Upper lobe of left lung (tissue), 6 donors: ENCODE results near the gene ZNF234. TPM values are rescaled to one million over a fixed set of nuclear protein-coding genes. Genes with fewer than 3 reads are reported as not detected.
"Not testable (repeated sequence)": the region's sequence is repeated elsewhere in the genome, so short reads cannot be mapped to it uniquely, and the experiment has no call there.

ENCODE experiments used
- ATAC-seq, 2 donors: fragments of 200-7000 bp; cut with Tn5 transposase; one replicate each; pipeline ENCODE4 v1.9.1; 2022; ENCODE audit warnings: mild to moderate bottlenecking in 2 of 2, moderate library complexity in 2 of 2; ENCODE audit not compliant: low FRiP score in 2 of 2
- DNase-seq, 2 donors: peaks; one replicate each; pipeline ENCODE4 v3.0.0-alpha.2; 2019 to 2020
- H3K27ac ChIP-seq, 4 donors: fragments of 200-600 bp; sonication (generic); one replicate each; pipeline ENCODE4 v1.5.1; 2016 to 2019
- H3K27me3 ChIP-seq, 4 donors: fragments of 200-600 bp; sonication (generic); one replicate each; pipeline ENCODE4 v1.5.1; 2017 to 2019
- H3K36me3 ChIP-seq, 4 donors: fragments of 200-600 bp; sonication (generic); one replicate each; pipeline ENCODE4 v1.5.1; 2016 to 2019
- H3K4me1 ChIP-seq, 4 donors: fragments of 200-600 bp; sonication (generic); one replicate each; pipeline ENCODE4 v1.5.1; 2018 to 2019
- H3K4me3 ChIP-seq, 4 donors: fragments of 200-600 bp; sonication (generic); one replicate each; pipeline ENCODE4 v1.5.1; 2017 to 2019; ENCODE audit warnings: mild to moderate bottlenecking in 2 of 4, moderate library complexity in 1 of 4
- H3K9me3 ChIP-seq, 4 donors: fragments of 200-600 bp; sonication (generic); one replicate each; pipeline ENCODE4 v1.5.1; 2018 to 2019
- CTCF ChIP-seq, 6 experiments: fragments of 450-650 bp in 4 of 6; fragments of 200-600 bp in 2 of 6; sonication (generic) in 2 of 6; IDR thresholded peaks; one replicate each; pipeline ENCODE4 v1.5.1; 2016 to 2019; ENCODE audit warnings: antibody characterized with exemption in 6 of 6
- EP300 ChIP-seq, 4 donors: sonication (generic); formaldehyde crosslinking; IDR thresholded peaks; one replicate each; pipeline ENCODE4 v1.5.1; 2017; ENCODE audit warnings: antibody characterized with exemption in 4 of 4, control low read depth in 2 of 4
- POLR2A ChIP-seq, 4 donors: fragments of 450-650 bp; IDR thresholded peaks; one replicate each; pipeline ENCODE4 v1.5.1; 2016 to 2017; ENCODE audit warnings: antibody characterized with exemption in 4 of 4, mild to moderate bottlenecking in 2 of 4
- POLR2AphosphoS5 ChIP-seq, 2 donors: sonication (generic); formaldehyde crosslinking; IDR thresholded peaks; one replicate each; pipeline ENCODE4 v1.5.1; 2017; ENCODE audit warnings: antibody characterized with exemption in 2 of 2
- WGBS, 2 donors: methylation state at CpG; one replicate each; pipeline ENCODE4 v1.1.5; 2017 to 2018; 5-methylcytosine and 5-hydroxymethylcytosine counted together
- total RNA-seq, 6 donors: library from RNA; depleted of rRNA in 4 of 6; stranded (reverse); fragments of >200 nt in 4 of 6; gene quantifications; one replicate each; pipeline versions ENCODE4 v1.1.0 to v1.2.1, GENCODE V29; 2016 to 2021
- donor health status: DM: no; HTN: no; CAD: no; lungs with moderate emphysema.
- donor health status: DM: no; HTN: yes; CAD: no; lungs with severe emphysema.

ZNF234 gene
- total RNA-seq, 6 donors from 2014 or later = 4.9 to 25.1 (median 9.5) TPM

- H3K27me3 ChIP-seq = no peaks in the 10 kb centered on the region
- DNase-seq = no peak
- H3K27ac ChIP-seq = no peak overlapping the region
- TF ChIP-seq EP300 (IDR thresholded peaks at IDR 0.05) (no peak), POLR2A (IDR thresholded peaks at IDR 0.05) (no peak), CTCF (IDR thresholded peaks at IDR 0.05) (no peak), POLR2AphosphoS5 (IDR thresholded peaks at IDR 0.05) (no peak)
- ATAC-seq = no peak
- no peaks in the 10 kb centered on the region for H3K4me1 ChIP-seq
- peaks cover 7 to 37% (median 19%) of the 10 kb centered on the region in 4 donors for H3K9me3 ChIP-seq
- no peaks in the 10 kb centered on the region for H3K36me3 ChIP-seq
- H3K4me3 ChIP-seq = no peak overlapping the region
Observed at GRCh38 chr19:44196772-44197171, 55.4 kb downstream of the ZNF234 start.

DNA sequence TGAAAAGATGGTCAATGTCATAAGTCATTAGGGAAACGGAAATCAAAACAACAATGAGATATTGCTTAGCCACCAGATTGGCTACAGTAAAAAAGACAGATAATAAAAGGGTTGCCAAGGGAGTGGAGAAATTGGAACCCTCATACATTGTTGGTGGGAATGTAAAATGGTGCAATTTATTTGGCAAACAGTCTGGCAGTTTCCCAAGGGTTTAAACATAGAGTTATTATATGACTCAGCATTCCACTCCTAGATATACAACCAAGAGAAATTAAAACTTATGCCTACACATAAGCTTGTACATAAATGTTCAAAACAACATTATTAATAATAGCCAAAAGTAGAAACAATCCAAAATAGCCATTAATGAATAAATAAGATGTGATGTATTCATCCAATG lies 61.1 kb downstream of the ZNF234 start:
- DNase-seq (no peak), ATAC-seq (no peak)
- no peaks in the 10 kb centered on the region for H3K27me3 ChIP-seq
- 80 to 94% methylated on average over 1 of the region's 1 CpG for WGBS, 2 donors
- TF ChIP-seq POLR2A (IDR thresholded peaks at IDR 0.05) = no peak
- TF ChIP-seq POLR2AphosphoS5 (IDR thresholded peaks at IDR 0.05) = no peak
- TF ChIP-seq CTCF (IDR thresholded peaks at IDR 0.05) = no peak
- no peak for TF ChIP-seq EP300 (IDR thresholded peaks at IDR 0.05)
- H3K36me3 ChIP-seq = no peaks in the 10 kb centered on the region
- peaks cover 7 to 29% (median 15%) of the 10 kb centered on the region in 4 donors for H3K9me3 ChIP-seq
- no peak overlapping the region for H3K27ac ChIP-seq
- no peaks in the 10 kb centered on the region for H3K4me1 ChIP-seq
- H3K4me3 ChIP-seq = no peak overlapping the region

GRCh38 chr19:44202974-44203373 lies 61.6 kb downstream of the ZNF234 start:
- DNase-seq (no peak), ATAC-seq (no peak)
- Histone ChIP-seq H3K27ac (no peak overlapping the region), H3K4me1 (peaks cover 0 to 4% (median under 1%) of the 10 kb centered on the region in 4 donors), H3K36me3 (no peaks in the 10 kb centered on the region), H3K4me3 (no peak overlapping the region), H3K9me3 (peaks cover 7 to 29% (median 15%) of the 10 kb centered on the region in 4 donors), H3K27me3 (no peaks in the 10 kb centered on the region)
- 83 to 85% methylated on average over 2 of the region's 2 CpGs for WGBS, 2 donors
- no peak for TF ChIP-seq POLR2AphosphoS5 (IDR thresholded peaks at IDR 0.05)
- TF ChIP-seq POLR2A (IDR thresholded peaks at IDR 0.05) = no peak
- TF ChIP-seq CTCF (IDR thresholded peaks at IDR 0.05) = no peak
- no peak for TF ChIP-seq EP300 (IDR thresholded peaks at IDR 0.05)

DNA sequence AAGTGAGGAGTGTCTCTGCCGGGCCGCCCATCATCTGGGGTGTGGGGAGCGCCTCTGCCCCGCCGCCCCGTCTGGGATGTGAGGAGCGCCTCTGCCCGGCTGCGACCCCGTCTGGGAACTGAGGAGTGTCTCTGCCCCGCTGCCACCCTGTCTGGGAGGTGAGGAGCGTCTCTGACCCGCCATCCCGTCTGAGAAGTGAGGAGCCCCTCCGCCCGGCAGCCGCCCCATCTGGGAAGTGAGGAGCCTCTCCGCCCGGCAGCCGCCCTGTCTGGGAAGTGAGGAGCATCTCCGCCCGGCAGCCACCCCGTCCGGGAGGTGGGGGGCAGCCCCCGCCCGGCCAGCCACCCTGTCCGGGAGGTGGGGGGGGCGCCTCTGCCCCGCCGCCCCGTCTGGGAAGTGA lies 62.5 kb downstream of the ZNF234 start:
- WGBS, 2 donors = 100% methylated on average over 8 of the region's 31 CpGs; no CpG with 5 or more reads in 1 of the 2 donors
- H3K9me3 ChIP-seq = peaks cover 7 to 24% (median 15%) of the 10 kb centered on the region in 4 donors
- not testable (repeated sequence) for H3K4me3 ChIP-seq, H3K4me1 ChIP-seq, H3K27me3 ChIP-seq, H3K36me3 ChIP-seq, ATAC-seq, H3K27ac ChIP-seq
- peak in 1 of 2 donors; percentile 79 for DNase-seq

- DNase-seq (no peak), ATAC-seq (no peak)
- TF ChIP-seq POLR2AphosphoS5 (IDR thresholded peaks at IDR 0.05) (no peak), CTCF (IDR thresholded peaks at IDR 0.05) (no peak), EP300 (IDR thresholded peaks at IDR 0.05) (no peak), POLR2A (IDR thresholded peaks at IDR 0.05) (no peak)
- Histone ChIP-seq H3K27me3 (no peaks in the 10 kb centered on the region), H3K9me3 (peaks cover 7 to 16% (median 14%) of the 10 kb centered on the region in 4 donors), H3K36me3 (no peaks in the 10 kb centered on the region), H3K27ac (no peak overlapping the region), H3K4me3 (no peak overlapping the region), H3K4me1 (peaks cover 0 to 6% (median 2%) of the 10 kb centered on the region in 4 donors)
- 82 to 86% methylated on average over 2 of the region's 2 CpGs for WGBS, 2 donors
Observed at GRCh38 chr19:44204772-44205171, 63.4 kb downstream of the ZNF234 start.
